CD14-positive monocyte (primary cell): ENCODE measurements around the gene CAVIN4. TPM values are rescaled to one million over a fixed set of nuclear protein-coding genes. Genes with fewer than 3 reads are reported as not detected.

ENCODE experiments used
- DNase-seq, 3 donors: peaks; one replicate each; pipeline ENCODE4 v3.0.0-alpha.2; 2011 to 2022
- H2AFZ ChIP-seq: 2 replicates; pipeline ENCODE4 v1.6.0; 2012; ENCODE audit warnings: mild to moderate bottlenecking, low read depth, low read length, inconsistent platforms; ENCODE audit not compliant: insufficient read depth, poor library complexity, severe bottlenecking
- H3K27ac ChIP-seq, 2 donors: 1 replicate in 1 of 2; 2 replicates in 1 of 2; pipeline ENCODE4 v1.5.1; 2012 to 2013; ENCODE audit warnings: low read length in 2 of 2, control low read depth in 1 of 2, inconsistent platforms in 1 of 2, low read depth in 1 of 2, mild to moderate bottlenecking in 1 of 2
- H3K27me3 ChIP-seq, 2 donors: one replicate each; pipeline versions ENCODE4 v1.6.0 to v1.6.1; 2011 to 2013; ENCODE audit warnings: low read length in 2 of 2; ENCODE audit not compliant: control insufficient read depth in 2 of 2, insufficient read depth in 2 of 2
- H3K36me3 ChIP-seq, 2 donors: replicated peaks in 1 of 2; 1 replicate in 1 of 2; 2 replicates in 1 of 2; pipeline versions ENCODE4 v1.5.1 to v1.6.1; 2012 to 2013; ENCODE audit warnings: low read length in 2 of 2, control low read depth in 1 of 2, inconsistent platforms in 1 of 2, mild to moderate bottlenecking in 1 of 2; ENCODE audit not compliant: insufficient read depth in 2 of 2, control insufficient read depth in 1 of 2
- H3K4me1 ChIP-seq, 2 donors: 1 replicate in 1 of 2; 2 replicates in 1 of 2; pipeline versions ENCODE4 v1.5.1 to v1.6.1; 2012 to 2013; ENCODE audit warnings: low read length in 2 of 2, control low read depth in 1 of 2, inconsistent platforms in 1 of 2, mild to moderate bottlenecking in 1 of 2, moderate library complexity in 1 of 2; ENCODE audit not compliant: insufficient read depth in 2 of 2, control insufficient read depth in 1 of 2
- H3K4me2 ChIP-seq: replicated peaks from 2 replicates; pipeline ENCODE3; 2012; ENCODE audit warnings: low read length, moderate library complexity, mild to moderate bottlenecking; ENCODE audit not compliant: poor library complexity, severe bottlenecking; ENCODE audit errors: extremely low read depth
- H3K4me3 ChIP-seq, 3 experiments: fragments of 200-600 bp in 1 of 3; sonication (generic) in 1 of 3; replicated peaks in 1 of 3; 1 replicate in 2 of 3; 2 replicates in 1 of 3; pipeline ENCODE4 v1.5.1; 2011 to 2013; ENCODE audit warnings: low read length in 3 of 3, mild to moderate bottlenecking in 3 of 3, control low read depth in 2 of 3, low read depth in 2 of 3, inconsistent platforms in 1 of 3, moderate library complexity in 1 of 3
- H3K79me2 ChIP-seq: 2 replicates; pipeline ENCODE4 v1.6.0; 2012; ENCODE audit warnings: mild to moderate bottlenecking, control low read depth, inconsistent platforms, low read length, moderate library complexity; ENCODE audit not compliant: insufficient read depth
- H3K9ac ChIP-seq: 2 replicates; pipeline ENCODE4 v1.6.0; 2017; ENCODE audit warnings: low read length, mild to moderate bottlenecking; ENCODE audit not compliant: insufficient read depth, poor library complexity, severe bottlenecking
- H3K9me3 ChIP-seq, 2 donors: replicated peaks in 1 of 2; 1 replicate in 1 of 2; 2 replicates in 1 of 2; pipeline versions ENCODE4 v1.5.1 to v1.6.1; 2012 to 2013; ENCODE audit warnings: low read length in 2 of 2, control low read depth in 1 of 2; ENCODE audit not compliant: control insufficient read depth in 1 of 2, insufficient read depth in 1 of 2
- H4K20me1 ChIP-seq: 2 replicates; pipeline ENCODE4 v1.6.0; 2012; ENCODE audit warnings: mild to moderate bottlenecking, low read length, control low read depth, moderate library complexity; ENCODE audit not compliant: insufficient read depth
- H3K27ac Mint-ChIP-seq, 7 donors: one replicate each; pipeline ENCODE4 v1.8.0; 2020; ENCODE audit warnings: mild to moderate bottlenecking in 7 of 7, mixed read lengths in 7 of 7, moderate library complexity in 6 of 7, inconsistent platforms in 2 of 7
- H3K27me3 Mint-ChIP-seq, 3 donors: one replicate each; pipeline ENCODE4 v1.8.0; 2021 to 2022; ENCODE audit warnings: low read depth in 3 of 3, mild to moderate bottlenecking in 3 of 3, mixed read lengths in 3 of 3, moderate library complexity in 3 of 3, inconsistent platforms in 1 of 3
- H3K36me3 Mint-ChIP-seq, 2 donors: one replicate each; pipeline ENCODE4 v1.8.0; 2020; ENCODE audit warnings: mixed read lengths in 2 of 2, inconsistent platforms in 1 of 2, mild to moderate bottlenecking in 1 of 2
- H3K4me1 Mint-ChIP-seq: one replicate; pipeline ENCODE4 v1.8.0; 2020; ENCODE audit warnings: mild to moderate bottlenecking, mixed read lengths
- H3K4me3 Mint-ChIP-seq, 2 donors: one replicate each; pipeline ENCODE4 v1.8.0; 2020; ENCODE audit warnings: mild to moderate bottlenecking in 2 of 2, mixed read lengths in 2 of 2, moderate library complexity in 1 of 2
- H3K9me3 Mint-ChIP-seq, 7 donors: one replicate each; pipeline ENCODE4 v1.8.0; 2020 to 2022; ENCODE audit warnings: mixed read lengths in 7 of 7, mild to moderate bottlenecking in 6 of 7, moderate library complexity in 6 of 7, inconsistent platforms in 2 of 7
- WGBS: methylation state at CpG from one replicate; pipeline ENCODE4 v1.1.5; 2013; ENCODE audit warnings: missing lambda C conversion rate; ENCODE audit not compliant: insufficient coverage; 5-methylcytosine and 5-hydroxymethylcytosine counted together
- intact Hi-C, 2 donors: fragments of 100-400 bp; cut with micrococcal nuclease; formaldehyde crosslinking; loops; one replicate each; pipeline versions ENCODE4 v1.15.0 to v1.15.1; 2023
- polyA plus RNA-seq, 3 donors: library from polyadenylated mRNA; depleted of rRNA in 1 of 3; unstranded in 2 of 3; stranded (reverse) in 1 of 3; fragments of 300-500 nt in 2 of 3; fragments of >200 nt in 1 of 3; fragmentation: Illumina TruSeq in 2 of 3; gene quantifications; 1 replicate in 2 of 3; 2 replicates in 1 of 3; pipeline ENCODE4 v1.2.3, GENCODE V29; 2012 to 2021
- TF ChIP-seq, protein P1 (sequence below): fragments of 200-600 bp; IDR thresholded peaks from one replicate; pipeline ENCODE4 v1.8.0; 2022; ENCODE audit warnings: antibody characterized with exemption, mild to moderate bottlenecking

The CAVIN4 gene
- polyA plus RNA-seq, 3 donors, result not detected

DNA sequence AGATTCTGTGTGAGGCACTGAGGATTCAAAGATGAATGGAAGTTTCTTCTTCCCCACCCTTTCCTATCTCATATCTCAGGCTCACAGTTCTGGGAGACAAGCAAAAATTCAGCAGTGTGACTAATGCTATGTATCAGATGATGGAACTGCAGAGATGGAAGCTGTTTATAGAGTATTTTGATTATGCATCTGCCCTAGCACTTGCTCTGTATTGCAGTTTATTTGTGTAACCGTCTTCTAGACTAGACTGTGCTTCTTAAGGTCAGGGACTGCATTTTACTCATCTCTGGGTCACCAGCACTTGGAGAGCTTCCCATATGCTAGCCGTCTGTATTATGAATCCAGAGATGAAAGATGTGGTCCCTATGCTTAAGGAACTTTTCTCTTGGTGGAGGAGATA lies 12.6 kb downstream of the CAVIN4 start:
- no peak overlapping the region for H2AFZ ChIP-seq
- H3K27me3 ChIP-seq, result no peaks in the 10 kb centered on the region
- H4K20me1 ChIP-seq, result no peaks in the 10 kb centered on the region
- intact Hi-C loops, result no loop called here
- no peak for DNase-seq
- 75% methylated on average over 1 of the region's 2 CpGs for WGBS
- Mint-ChIP-seq H3K4me3 (no peak overlapping the region), H3K27ac (no peak overlapping the region), H3K36me3 (no peaks in the 10 kb centered on the region), H3K4me1 (peaks cover under 1% of the 10 kb centered on the region), H3K9me3 (peaks cover 0 to 2% (median 0%) of the 10 kb centered on the region in 7 donors), H3K27me3 (peaks cover 1 to 2% (median 2%) of the 10 kb centered on the region in 3 donors)
- H3K9me3 ChIP-seq, result no peaks in the 10 kb centered on the region
- no peak overlapping the region for H3K4me2 ChIP-seq
- H3K27ac ChIP-seq, result no peak overlapping the region
- H3K36me3 ChIP-seq, result no peaks in the 10 kb centered on the region
- H3K4me3 ChIP-seq, result no peak overlapping the region
- no peak overlapping the region for H3K9ac ChIP-seq
- no peaks in the 10 kb centered on the region for H3K4me1 ChIP-seq
- TF ChIP-seq, protein P1, sequence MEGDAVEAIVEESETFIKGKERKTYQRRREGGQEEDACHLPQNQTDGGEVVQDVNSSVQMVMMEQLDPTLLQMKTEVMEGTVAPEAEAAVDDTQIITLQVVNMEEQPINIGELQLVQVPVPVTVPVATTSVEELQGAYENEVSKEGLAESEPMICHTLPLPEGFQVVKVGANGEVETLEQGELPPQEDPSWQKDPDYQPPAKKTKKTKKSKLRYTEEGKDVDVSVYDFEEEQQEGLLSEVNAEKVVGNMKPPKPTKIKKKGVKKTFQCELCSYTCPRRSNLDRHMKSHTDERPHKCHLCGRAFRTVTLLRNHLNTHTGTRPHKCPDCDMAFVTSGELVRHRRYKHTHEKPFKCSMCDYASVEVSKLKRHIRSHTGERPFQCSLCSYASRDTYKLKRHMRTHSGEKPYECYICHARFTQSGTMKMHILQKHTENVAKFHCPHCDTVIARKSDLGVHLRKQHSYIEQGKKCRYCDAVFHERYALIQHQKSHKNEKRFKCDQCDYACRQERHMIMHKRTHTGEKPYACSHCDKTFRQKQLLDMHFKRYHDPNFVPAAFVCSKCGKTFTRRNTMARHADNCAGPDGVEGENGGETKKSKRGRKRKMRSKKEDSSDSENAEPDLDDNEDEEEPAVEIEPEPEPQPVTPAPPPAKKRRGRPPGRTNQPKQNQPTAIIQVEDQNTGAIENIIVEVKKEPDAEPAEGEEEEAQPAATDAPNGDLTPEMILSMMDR, result no peak
- H3K79me2 ChIP-seq, result no peaks in the 10 kb centered on the region

DNA sequence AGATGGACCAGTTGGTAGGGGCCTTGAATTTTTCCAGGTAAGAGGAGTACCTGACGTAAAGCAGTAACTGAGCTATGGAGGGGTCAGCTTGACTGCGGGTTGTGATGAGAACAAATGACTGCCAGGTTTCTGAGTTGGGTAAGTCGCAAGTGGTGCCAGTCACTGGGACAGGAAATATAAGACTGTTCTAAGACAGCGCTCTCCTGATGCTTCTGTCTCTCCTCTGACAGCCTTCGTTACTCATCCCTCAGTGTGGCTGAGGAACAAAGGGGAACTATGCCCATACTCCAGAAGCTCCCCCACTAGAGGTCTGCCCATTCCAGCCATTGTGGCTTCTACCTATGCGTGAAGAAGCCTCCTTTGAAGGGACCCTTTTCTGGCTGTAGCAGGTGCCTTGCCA lies 13.3 kb downstream of the CAVIN4 start:
- WGBS, result 93% methylated on average over 5 of the region's 6 CpGs
- no peak for DNase-seq
- H3K4me3 ChIP-seq, result no peak overlapping the region
- H3K27me3 ChIP-seq, result no peaks in the 10 kb centered on the region
- no peaks in the 10 kb centered on the region for H3K9me3 ChIP-seq
- Mint-ChIP-seq H3K4me1 (peaks cover 1% of the 10 kb centered on the region), H3K27me3 (peaks cover under 1 to 6% (median 4%) of the 10 kb centered on the region in 3 donors), H3K4me3 (no peak overlapping the region), H3K27ac (no peak overlapping the region), H3K36me3 (no peaks in the 10 kb centered on the region), H3K9me3 (peaks cover 0 to 2% (median 0%) of the 10 kb centered on the region in 7 donors)
- H3K9ac ChIP-seq, result no peak overlapping the region
- H3K4me2 ChIP-seq, result no peak overlapping the region
- H4K20me1 ChIP-seq, result no peaks in the 10 kb centered on the region
- no peak overlapping the region for H2AFZ ChIP-seq
- no peaks in the 10 kb centered on the region for H3K79me2 ChIP-seq
- H3K36me3 ChIP-seq, result no peaks in the 10 kb centered on the region
- no peak overlapping the region for H3K27ac ChIP-seq
- intact Hi-C loops, result no loop called here
- H3K4me1 ChIP-seq, result no peaks in the 10 kb centered on the region
- TF ChIP-seq, protein P1, result no peak
